ENCODE measurements around the gene MTHFS.

Gene MTHFS

GRCh38 chr15:79834495-79834894, 62.3 kb downstream of the MTHFS start:
- peaks cover 86% of the 10 kb centered on the region for H3K36me3 ChIP-seq
- no peaks in the 10 kb centered on the region for H3K27me3 ChIP-seq
- no peak overlapping the region for H3K27ac ChIP-seq
- no peak overlapping the region for H3K4me3 ChIP-seq (ENCODE audit: low read depth in 1 of 2, low read length in 1 of 2)
- no peaks in the 10 kb centered on the region for H3K4me1 ChIP-seq (ENCODE audit: control insufficient read depth in 1 of 2, insufficient read depth in 1 of 2, low read depth in 1 of 2, low read length in 1 of 2)
- no peak for TF ChIP-seq CTCF (IDR thresholded peaks at IDR 0.05)
- H3K9me3 ChIP-seq: no peaks in the 10 kb centered on the region

DNA sequence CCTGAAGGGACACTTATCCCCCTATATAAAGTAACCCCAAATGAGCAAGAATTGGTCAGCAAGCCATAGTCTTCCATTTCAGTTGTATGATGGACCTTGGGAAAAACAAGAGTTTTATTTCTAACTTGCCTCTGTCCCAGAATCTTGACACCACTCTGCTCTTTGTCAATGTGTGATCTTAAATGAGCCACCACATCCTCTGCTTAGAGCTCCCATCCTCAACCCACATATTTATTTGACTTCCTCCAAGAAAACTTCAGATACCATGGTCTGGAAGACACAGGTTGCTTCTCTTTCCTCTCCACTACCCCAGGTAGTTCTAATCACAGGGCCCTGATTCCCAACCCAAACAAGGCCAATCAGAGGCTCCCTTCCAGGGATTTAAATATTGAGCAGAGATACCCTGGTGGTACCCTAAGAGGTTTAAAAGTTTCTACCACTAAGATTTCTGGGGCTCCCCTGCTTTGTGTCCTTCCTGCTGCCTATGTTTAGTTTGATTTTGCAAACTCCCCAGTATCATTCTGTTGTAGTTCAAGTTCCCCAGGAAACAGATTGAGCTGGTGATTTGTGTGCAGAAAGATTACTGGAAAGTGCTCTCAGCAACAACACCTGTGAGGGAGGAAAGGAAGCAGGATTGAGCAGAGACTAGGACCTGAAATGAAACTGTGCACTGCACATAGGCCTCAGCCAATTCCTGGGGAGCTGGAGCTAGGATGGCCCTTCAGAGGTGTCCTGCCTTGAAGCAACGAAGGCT, 64.3 kb downstream of the MTHFS start:
- no peak overlapping the region for H3K27ac ChIP-seq
- TF ChIP-seq CTCF (IDR thresholded peaks at IDR 0.05): no peak

GRCh38 chr15:79831604-79832003, 65.2 kb downstream of the MTHFS start:
- Histone ChIP-seq H3K4me3 (ENCODE audit: low read depth in 1 of 2, low read length in 1 of 2) (no peak overlapping the region), H3K9me3 (no peaks in the 10 kb centered on the region), H3K36me3 (peaks cover 57% of the 10 kb centered on the region), H3K27me3 (no peaks in the 10 kb centered on the region), H3K27ac (no peak overlapping the region), H3K4me1 (ENCODE audit: control insufficient read depth in 1 of 2, insufficient read depth in 1 of 2, low read depth in 1 of 2, low read length in 1 of 2) (no peaks in the 10 kb centered on the region)
- TF ChIP-seq CTCF (IDR thresholded peaks at IDR 0.05): no peak

More for the DNA sequence above, 64.3 kb downstream of the MTHFS start:
- Histone ChIP-seq H3K4me3 (ENCODE audit: low read depth in 1 of 2, low read length in 1 of 2) (no peak overlapping the region), H3K4me1 (ENCODE audit: control insufficient read depth in 1 of 2, insufficient read depth in 1 of 2, low read depth in 1 of 2, low read length in 1 of 2) (no peaks in the 10 kb centered on the region), H3K27me3 (no peaks in the 10 kb centered on the region), H3K36me3 (peaks cover 66% of the 10 kb centered on the region), H3K9me3 (no peaks in the 10 kb centered on the region)

DNA sequence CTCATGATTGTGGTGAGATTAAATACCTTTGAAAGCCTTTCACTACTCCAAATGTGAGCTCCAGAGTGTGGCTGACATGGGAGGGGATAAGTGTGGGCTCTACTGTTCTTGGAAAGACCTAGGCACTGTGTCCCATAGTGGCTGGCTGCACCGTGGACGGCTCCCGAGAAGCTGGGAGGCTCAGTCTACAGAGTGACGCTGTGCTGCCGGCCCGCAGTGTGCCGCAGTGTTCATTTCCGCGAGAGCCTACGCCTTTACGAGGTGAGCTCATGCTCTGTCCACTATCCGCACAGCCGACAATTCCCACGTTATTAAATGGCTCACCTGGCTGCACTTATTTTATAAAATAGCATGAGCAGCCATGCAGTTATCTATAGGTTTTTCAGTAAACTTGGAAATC, 66.9 kb downstream of the MTHFS start:
- Histone ChIP-seq H3K27ac (no peak overlapping the region), H3K27me3 (no peaks in the 10 kb centered on the region), H3K4me1 (ENCODE audit: control insufficient read depth in 1 of 2, insufficient read depth in 1 of 2, low read depth in 1 of 2, low read length in 1 of 2) (no peaks in the 10 kb centered on the region), H3K9me3 (no peaks in the 10 kb centered on the region), H3K4me3 (ENCODE audit: low read depth in 1 of 2, low read length in 1 of 2) (no peak overlapping the region), H3K36me3 (peaks cover 45% of the 10 kb centered on the region)
- TF ChIP-seq CTCF (IDR thresholded peaks at IDR 0.05): no peak

- Histone ChIP-seq H3K27ac (no peak overlapping the region), H3K4me1 (ENCODE audit: control insufficient read depth in 1 of 2, insufficient read depth in 1 of 2, low read depth in 1 of 2, low read length in 1 of 2) (no peaks in the 10 kb centered on the region), H3K27me3 (no peaks in the 10 kb centered on the region), H3K36me3 (peaks cover 30% of the 10 kb centered on the region), H3K9me3 (no peaks in the 10 kb centered on the region), H3K4me3 (ENCODE audit: low read depth in 1 of 2, low read length in 1 of 2) (no peak overlapping the region)
- no peak for TF ChIP-seq CTCF (IDR thresholded peaks at IDR 0.05)
Measured at GRCh38 chr15:79828447-79828846, 68.4 kb downstream of the MTHFS start.

Measured in neutrophil (primary cell).